ENCODE measurements around the gene POLR3A. TPM values are rescaled to one million over a fixed set of nuclear protein-coding genes. Genes with fewer than 3 reads are reported as not detected.
A peak's percentile ranks its signal among the peaks of the same experiment; 100 is the strongest.

Gene POLR3A
- total RNA-seq, 1 experiment from 2014 or later = 38.0 TPM

- H3K4ac ChIP-seq (ENCODE audit: low read depth, low read length) = no peak overlapping the region
- H4K5ac ChIP-seq (ENCODE audit: insufficient read length, low read depth, low read length) = no peak overlapping the region
- H3K23me2 ChIP-seq (ENCODE audit: insufficient read length, low read depth, low read length, poor library complexity, severe bottlenecking) = no peaks in the 10 kb centered on the region
- H3K4me1 Mint-ChIP-seq = peaks cover 5% of the 10 kb centered on the region in 2 experiments; a peak in 3 of 4 replicates
- no peak overlapping the region for H3K23ac ChIP-seq (ENCODE audit: insufficient read length, low read depth, low read length)
- H4K20me1 ChIP-seq (ENCODE audit: control insufficient read depth, insufficient read depth, insufficient read length) = no peaks in the 10 kb centered on the region
- no peaks in the 10 kb centered on the region for H3K27me3 ChIP-seq (ENCODE audit: insufficient read depth, low read length)
- H4K91ac ChIP-seq (ENCODE audit: insufficient read length, low read depth, low read length) = no peak overlapping the region
- H3K27ac Mint-ChIP-seq = peak overlapping the region in 1 of 3 experiments; percentile 95; a peak in 1 of 7 replicates
- H3T11ph ChIP-seq (ENCODE audit: low read length) = no peak overlapping the region
- no peak overlapping the region for H2BK5ac ChIP-seq (ENCODE audit: insufficient read length, low read length)
- H3K27me3 Mint-ChIP-seq (ENCODE audit: low read depth) = no peaks in the 10 kb centered on the region
- H3K4me2 ChIP-seq (ENCODE audit: insufficient read depth, insufficient read length, low read length) = no peak overlapping the region
- H2BK12ac ChIP-seq (ENCODE audit: insufficient read length, low read depth, low read length) = no peak overlapping the region
- H3K79me1 ChIP-seq (ENCODE audit: insufficient read depth, low read depth, low read length, poor library complexity, severe bottlenecking) = no peaks in the 10 kb centered on the region
- H4K8ac ChIP-seq (replicated peaks; ENCODE audit: insufficient read length, low read depth, low read length) = no peak overlapping the region
- H3K79me2 ChIP-seq (ENCODE audit: insufficient read depth, low read length) = no peaks in the 10 kb centered on the region
- no CpG with 5 or more reads among the region's 5 CpGs for WGBS (ENCODE audit: extremely low coverage, insufficient read length, low lambda C conversion rate)
- H3K18ac ChIP-seq (ENCODE audit: insufficient read length, low read depth, low read length) = no peak overlapping the region
- no peak overlapping the region for H2BK15ac ChIP-seq (ENCODE audit: low read depth, low read length)
- peak overlapping the region in 1 of 2 experiments; percentile 16; a peak in 1 of 5 replicates for H3K4me3 Mint-ChIP-seq
- no peaks in the 10 kb centered on the region for H3K9me3 Mint-ChIP-seq
- no peak overlapping the region for H2BK120ac ChIP-seq (ENCODE audit: low read depth, low read length, poor library complexity, severe bottlenecking)
- no peak for TF ChIP-seq CTCF (conservative IDR thresholded peaks at IDR 0.05)
- H2AK5ac ChIP-seq (ENCODE audit: insufficient read length, low read length) = no peak overlapping the region
- H3K56ac ChIP-seq (ENCODE audit: insufficient read length, low read depth, low read length) = no peak overlapping the region
- no peak overlapping the region for H3K14ac ChIP-seq (ENCODE audit: insufficient read depth, low read length)
- H2AFZ ChIP-seq (ENCODE audit: low read length) = no peak overlapping the region
- H3K9ac ChIP-seq (ENCODE audit: extremely low read depth, insufficient read length, low read length) = no peak overlapping the region
- DNase-seq = no peak
- H3K4me1 ChIP-seq (ENCODE audit: insufficient read depth, low read length) = no peaks in the 10 kb centered on the region
- no peak overlapping the region for H3K27ac ChIP-seq (ENCODE audit: insufficient read length, low read depth, low read length)
- H3K9me3 ChIP-seq (ENCODE audit: control insufficient read depth, low read depth, low read length) = no peaks in the 10 kb centered on the region
- H3K36me3 Mint-ChIP-seq (ENCODE audit: insufficient read depth in 1 of 3, low read depth in 3 of 3) = no peaks in the 10 kb centered on the region
- no peak overlapping the region for H2BK20ac ChIP-seq (ENCODE audit: low read depth, low read length, poor library complexity, severe bottlenecking)
Measured at GRCh38 chr10:78066012-78066411, 36.7 kb upstream of the POLR3A start.
